BE2C (cell line): ENCODE measurements around the gene UBE3B.

ENCODE experiments used
- DNase-seq: peaks from one replicate; pipeline ENCODE4 v3.0.0-alpha.2; 2020
- H3K27me3 ChIP-seq: fragments of 250-450 bp; sonication (Bioruptor Pico); 2 replicates; pipeline ENCODE4 v1.5.1; 2020; ENCODE audit warnings: mild to moderate bottlenecking
- H3K36me3 ChIP-seq: fragments of 250-450 bp; sonication (Bioruptor Pico); 2 replicates; pipeline ENCODE4 v1.5.1; 2020; ENCODE audit warnings: mild to moderate bottlenecking
- H3K4me1 ChIP-seq: fragments of 250-450 bp; sonication (Bioruptor Pico); 2 replicates; pipeline ENCODE4 v1.5.1; 2020
- H3K4me3 ChIP-seq: 2 replicates; pipeline ENCODE4 v1.5.1; 2011; ENCODE audit warnings: low read depth, low read length
- H3K9me3 ChIP-seq: fragments of 250-450 bp; sonication (Bioruptor Pico); 2 replicates; pipeline ENCODE4 v1.5.1; 2020
- CTCF ChIP-seq: IDR thresholded peaks from 2 replicates; pipeline ENCODE4 v1.5.1; 2012; ENCODE audit warnings: mild to moderate bottlenecking, low read depth, low read length

UBE3B gene

GRCh38 chr12:109535863-109536250 lies 58.4 kb downstream of the UBE3B start:
- Histone ChIP-seq H3K27me3 (no peaks in the 10 kb centered on the region), H3K4me3 (no peak overlapping the region)
- TF ChIP-seq CTCF: no peak

GRCh38 chr12:109537136-109537535 lies 59.7 kb downstream of the UBE3B start:
- Histone ChIP-seq H3K4me1 (peaks cover 30% of the 10 kb centered on the region), H3K4me3 (no peak overlapping the region), H3K9me3 (no peaks in the 10 kb centered on the region), H3K36me3 (no peaks in the 10 kb centered on the region), H3K27me3 (no peaks in the 10 kb centered on the region)
- DNase-seq: no peak
- TF ChIP-seq CTCF: no peak

More at GRCh38 chr12:109535863-109536250, 58.4 kb downstream of the UBE3B start:
- Histone ChIP-seq H3K36me3 (no peaks in the 10 kb centered on the region), H3K9me3 (no peaks in the 10 kb centered on the region), H3K4me1 (peaks cover 43% of the 10 kb centered on the region)
- no peak for DNase-seq

DNA sequence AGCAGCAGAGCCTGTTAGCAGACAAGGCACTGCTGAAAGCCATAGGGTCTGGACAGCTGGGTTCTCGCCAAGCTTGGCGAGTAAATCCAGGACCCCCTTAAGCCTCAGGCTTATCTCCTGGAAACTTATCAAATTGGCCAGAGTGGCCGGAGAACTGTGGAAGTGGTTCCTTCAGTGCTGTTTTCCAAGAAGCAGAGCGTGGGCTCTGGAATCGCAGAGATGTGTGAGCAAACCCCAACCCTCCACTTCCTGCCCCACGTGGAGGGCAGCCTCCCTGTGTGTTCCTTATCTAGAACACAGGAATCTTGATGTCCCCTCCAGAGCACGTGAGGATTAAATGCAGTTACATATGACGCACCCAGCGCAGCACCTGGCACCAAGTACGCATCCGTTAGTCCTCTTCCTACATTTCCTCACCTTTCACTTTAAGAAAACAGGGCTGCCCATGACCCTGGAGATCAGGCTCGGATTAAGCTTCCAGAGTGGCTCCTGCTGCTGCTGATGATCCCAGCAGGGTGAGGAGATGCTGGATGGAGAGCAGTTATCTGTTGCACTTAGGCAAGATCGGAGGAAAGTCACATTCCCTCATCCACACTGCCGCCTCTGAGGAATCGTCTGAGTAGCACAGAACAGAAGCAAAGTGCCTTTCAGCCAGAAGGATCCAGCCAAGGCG lies 60.9 kb downstream of the UBE3B start:
- Histone ChIP-seq H3K4me1 (peaks cover 18% of the 10 kb centered on the region), H3K27me3 (no peaks in the 10 kb centered on the region), H3K4me3 (peak overlapping the region; percentile 23; the same call in 1 of the 2 replicates), H3K9me3 (no peaks in the 10 kb centered on the region), H3K36me3 (no peaks in the 10 kb centered on the region)
- TF ChIP-seq CTCF: no peak
- peak; percentile 80 for DNase-seq

DNA sequence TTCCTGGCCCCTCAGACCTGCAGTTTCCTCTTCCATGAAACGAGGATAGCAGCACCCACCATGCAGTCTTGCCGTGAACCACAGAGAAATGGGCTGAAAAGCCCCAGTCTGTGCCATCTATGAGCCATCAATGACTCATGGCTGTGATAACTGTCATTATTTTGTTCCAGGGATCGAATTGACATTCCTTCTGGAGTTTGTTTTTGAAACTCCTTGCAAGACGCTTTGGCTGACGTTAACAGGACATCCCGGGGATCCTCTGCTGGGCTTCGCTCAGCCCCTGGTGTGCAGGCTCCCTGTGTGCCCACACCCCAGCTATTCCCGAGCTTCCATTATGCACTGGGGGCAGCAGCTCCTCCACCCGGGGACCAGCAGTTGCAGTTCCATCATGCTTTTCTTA lies 62.1 kb downstream of the UBE3B start:
- DNase-seq: no peak
- no peaks in the 10 kb centered on the region for H3K36me3 ChIP-seq
- peaks cover 13% of the 10 kb centered on the region for H3K4me1 ChIP-seq
- no peaks in the 10 kb centered on the region for H3K9me3 ChIP-seq
- no peaks in the 10 kb centered on the region for H3K27me3 ChIP-seq
- no peak overlapping the region for H3K4me3 ChIP-seq
- TF ChIP-seq CTCF: no peak

- H3K4me3 ChIP-seq: no peak overlapping the region
- no peaks in the 10 kb centered on the region for H3K36me3 ChIP-seq
- DNase-seq: no peak
- no peak for TF ChIP-seq CTCF
- no peaks in the 10 kb centered on the region for H3K27me3 ChIP-seq
- H3K9me3 ChIP-seq: no peaks in the 10 kb centered on the region
- H3K4me1 ChIP-seq: peaks cover 13% of the 10 kb centered on the region
Measured at GRCh38 chr12:109540526-109541412, 63.3 kb downstream of the UBE3B start.

DNA sequence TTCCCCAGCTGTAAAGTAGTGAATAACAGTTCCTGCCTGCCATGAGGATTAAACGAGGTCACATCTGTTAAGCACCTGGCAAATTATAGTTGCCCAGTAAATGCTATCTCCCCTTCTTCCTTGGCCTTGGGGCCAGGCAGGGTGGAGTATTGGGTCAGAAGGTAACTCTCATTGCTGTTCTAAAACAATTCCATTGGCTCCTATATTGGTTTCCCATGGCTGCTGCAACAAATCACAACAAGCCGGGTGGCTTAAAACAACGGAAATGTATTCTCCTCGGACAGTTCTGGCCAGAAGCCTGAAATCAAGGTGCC lies 63.9 kb downstream of the UBE3B start:
- Histone ChIP-seq H3K4me3 (no peak overlapping the region), H3K27me3 (no peaks in the 10 kb centered on the region), H3K4me1 (peaks cover 13% of the 10 kb centered on the region), H3K9me3 (no peaks in the 10 kb centered on the region), H3K36me3 (no peaks in the 10 kb centered on the region)
- TF ChIP-seq CTCF: peak; percentile 38; the same call in 1 of the 2 replicates
- DNase-seq: no peak
